ENCODE results near the gene PRKD1.

DNA sequence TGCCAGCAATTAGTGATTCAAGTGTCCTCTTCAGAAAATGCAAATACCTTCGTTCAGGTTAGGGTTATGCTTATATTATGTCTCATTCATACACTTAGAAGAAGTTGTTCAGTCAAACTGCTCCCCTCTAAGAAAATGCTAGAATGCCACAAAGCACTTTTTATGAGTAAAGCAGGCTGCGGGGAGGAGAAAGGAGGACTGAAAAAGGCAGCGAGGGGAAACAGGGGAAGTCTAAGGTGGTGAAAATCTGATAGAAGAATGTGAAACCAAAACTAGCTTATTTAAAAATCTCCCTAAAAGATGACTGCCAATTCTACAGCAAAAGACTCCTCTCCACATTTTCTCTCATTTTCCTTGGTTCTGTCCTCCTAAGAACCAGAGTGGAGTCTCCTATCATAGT, 70.1 kb downstream of the PRKD1 start:
- TF ChIP-seq, protein P1, sequence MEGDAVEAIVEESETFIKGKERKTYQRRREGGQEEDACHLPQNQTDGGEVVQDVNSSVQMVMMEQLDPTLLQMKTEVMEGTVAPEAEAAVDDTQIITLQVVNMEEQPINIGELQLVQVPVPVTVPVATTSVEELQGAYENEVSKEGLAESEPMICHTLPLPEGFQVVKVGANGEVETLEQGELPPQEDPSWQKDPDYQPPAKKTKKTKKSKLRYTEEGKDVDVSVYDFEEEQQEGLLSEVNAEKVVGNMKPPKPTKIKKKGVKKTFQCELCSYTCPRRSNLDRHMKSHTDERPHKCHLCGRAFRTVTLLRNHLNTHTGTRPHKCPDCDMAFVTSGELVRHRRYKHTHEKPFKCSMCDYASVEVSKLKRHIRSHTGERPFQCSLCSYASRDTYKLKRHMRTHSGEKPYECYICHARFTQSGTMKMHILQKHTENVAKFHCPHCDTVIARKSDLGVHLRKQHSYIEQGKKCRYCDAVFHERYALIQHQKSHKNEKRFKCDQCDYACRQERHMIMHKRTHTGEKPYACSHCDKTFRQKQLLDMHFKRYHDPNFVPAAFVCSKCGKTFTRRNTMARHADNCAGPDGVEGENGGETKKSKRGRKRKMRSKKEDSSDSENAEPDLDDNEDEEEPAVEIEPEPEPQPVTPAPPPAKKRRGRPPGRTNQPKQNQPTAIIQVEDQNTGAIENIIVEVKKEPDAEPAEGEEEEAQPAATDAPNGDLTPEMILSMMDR (IDR thresholded peaks at IDR 0.05; ENCODE audit: low read length), result no peak
- no peak for TF ChIP-seq EZH2 (IDR thresholded peaks at IDR 0.05; ENCODE audit: borderline replicate concordance, low read length)
